NCI-H345 treated with DMSO at 0.1 percent for 48 hours (cell line): Measurements from ENCODE around the gene EFNA3.

ENCODE experiments used
- DNase-seq: peaks from one replicate; lab custom pipeline; 2025; ENCODE audit not compliant: unreplicated experiment; lab: John Stamatoyannopoulos, UW

Gene EFNA3

DNA sequence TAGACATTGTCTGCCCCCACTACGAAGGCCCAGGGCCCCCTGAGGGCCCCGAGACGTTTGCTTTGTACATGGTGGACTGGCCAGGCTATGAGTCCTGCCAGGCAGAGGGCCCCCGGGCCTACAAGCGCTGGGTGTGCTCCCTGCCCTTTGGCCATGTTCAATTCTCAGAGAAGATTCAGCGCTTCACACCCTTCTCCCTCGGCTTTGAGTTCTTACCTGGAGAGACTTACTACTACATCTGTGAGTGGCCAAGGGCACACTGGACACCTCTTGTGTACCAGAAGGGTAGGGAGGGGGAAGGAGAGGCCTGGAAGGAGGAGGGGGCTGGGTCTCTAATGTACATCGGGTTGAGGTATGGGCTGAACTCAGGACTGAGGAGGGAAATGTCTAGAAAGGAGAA is 11.9 kb upstream of the EFNA3 start:
- no peak for DNase-seq

DNA sequence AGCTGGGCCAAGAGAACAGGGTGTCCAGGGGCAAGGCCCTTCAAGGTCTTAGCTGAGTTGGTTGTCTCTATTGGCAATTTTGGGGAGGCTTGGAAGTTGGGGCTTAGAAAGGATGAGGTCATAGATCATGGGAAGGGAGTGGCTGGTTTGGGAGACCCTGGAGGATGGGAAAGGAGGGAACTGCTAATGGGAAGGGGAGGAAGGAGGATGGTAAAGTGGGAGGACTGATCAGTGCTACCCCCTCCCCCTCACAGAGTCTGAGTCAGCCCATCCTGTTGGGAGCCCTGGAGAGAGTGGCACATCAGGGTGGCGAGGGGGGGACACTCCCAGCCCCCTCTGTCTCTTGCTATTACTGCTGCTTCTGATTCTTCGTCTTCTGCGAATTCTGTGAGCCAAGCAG is 10.0 kb upstream of the EFNA3 start:
- no peak for DNase-seq

DNA sequence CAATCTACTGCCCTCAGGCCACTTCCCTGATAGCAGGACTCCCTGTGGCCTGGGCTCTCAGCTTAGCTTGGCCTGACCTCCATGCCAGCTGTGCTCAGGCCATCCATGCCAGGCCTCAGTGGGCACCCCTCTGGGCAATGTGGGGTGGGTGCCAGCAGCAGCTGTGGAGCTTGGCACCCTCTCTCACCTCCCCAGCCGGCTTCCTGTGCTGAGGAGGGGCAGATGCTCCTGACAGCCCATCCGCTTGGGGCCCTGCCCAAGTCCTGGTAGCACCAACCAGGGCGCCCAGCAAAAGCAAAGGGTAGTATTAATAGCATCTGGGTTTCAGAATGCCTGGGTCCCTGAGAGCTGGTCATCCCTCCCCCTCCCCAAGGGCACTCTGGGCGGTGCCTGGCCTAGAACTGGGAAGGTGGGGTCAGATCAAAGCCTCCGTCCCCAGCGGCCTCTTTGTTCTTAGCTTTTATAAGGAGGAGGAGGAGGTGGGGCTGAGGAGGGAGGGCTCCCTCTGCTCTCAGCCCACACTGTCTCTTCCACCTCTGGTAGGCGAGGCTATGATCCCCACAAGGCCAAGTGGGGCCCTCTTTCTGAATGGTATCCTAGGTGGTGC is 9.0 kb upstream of the EFNA3 start:
- peak; percentile 92 for DNase-seq

DNA sequence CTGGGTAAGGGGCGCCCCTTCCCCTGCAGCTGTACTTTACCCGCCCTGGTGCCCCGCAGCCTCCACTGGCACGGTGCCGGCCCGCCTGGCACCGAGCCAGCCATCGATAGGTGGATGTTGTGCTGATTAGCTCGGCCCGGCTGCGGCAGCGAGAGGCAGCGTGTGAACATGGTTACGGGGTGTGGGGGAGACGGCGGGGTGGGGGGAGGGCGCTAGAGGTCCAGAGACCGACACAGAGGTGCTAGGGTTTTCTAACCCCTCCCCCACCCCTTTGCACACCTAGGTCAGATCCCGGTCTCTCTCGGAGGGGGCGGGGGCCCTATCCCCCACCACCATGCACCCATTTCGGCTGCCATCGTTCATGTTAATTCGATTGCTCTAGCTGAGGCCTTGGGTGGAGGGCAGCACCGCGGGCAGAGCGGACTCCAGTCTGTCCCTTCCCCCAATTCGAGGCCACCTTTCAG is 8.4 kb upstream of the EFNA3 start:
- DNase-seq = no peak

DNA sequence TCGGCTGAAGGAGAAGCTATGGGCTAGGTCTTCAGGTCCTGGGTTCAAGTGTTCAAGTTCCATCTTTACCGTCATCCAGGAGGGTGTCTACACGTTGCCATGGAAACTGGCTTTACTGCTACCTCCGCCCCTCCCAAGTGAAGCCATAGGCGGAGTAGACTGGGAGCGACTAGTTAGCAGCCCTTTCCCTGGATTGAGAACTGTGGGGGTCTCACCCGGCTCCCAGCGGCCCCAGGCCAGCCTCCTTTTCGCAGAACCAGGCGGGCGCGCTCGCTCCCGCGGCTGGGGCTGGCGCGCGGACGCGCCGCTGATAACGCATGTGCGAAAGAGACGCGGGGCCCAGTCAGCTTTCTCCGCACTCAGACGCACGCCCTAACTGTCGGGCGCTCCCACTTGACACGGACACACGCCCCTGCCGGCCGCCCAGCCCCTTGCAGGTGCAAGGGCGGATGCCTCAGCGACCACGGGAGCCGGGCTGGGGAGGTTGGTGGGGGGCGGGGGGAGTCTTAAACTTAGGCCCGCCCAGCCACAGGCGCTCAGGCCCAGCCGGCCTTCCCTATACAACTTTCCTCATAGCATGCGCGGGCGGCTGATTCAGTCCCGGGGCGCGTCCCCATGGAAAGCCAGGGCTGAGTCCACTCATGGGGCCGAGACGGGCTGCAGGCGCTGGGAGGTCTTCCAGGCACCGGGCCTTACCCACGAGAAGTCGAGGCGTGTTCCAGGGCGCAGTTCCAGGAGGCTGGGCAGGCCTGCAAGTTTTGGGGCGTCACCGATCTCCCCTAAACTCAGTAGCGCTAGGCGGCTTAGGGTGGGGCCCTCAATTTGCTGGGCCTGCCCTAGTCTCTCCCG is 7.7 kb upstream of the EFNA3 start:
- DNase-seq = peak; percentile 86

DNA sequence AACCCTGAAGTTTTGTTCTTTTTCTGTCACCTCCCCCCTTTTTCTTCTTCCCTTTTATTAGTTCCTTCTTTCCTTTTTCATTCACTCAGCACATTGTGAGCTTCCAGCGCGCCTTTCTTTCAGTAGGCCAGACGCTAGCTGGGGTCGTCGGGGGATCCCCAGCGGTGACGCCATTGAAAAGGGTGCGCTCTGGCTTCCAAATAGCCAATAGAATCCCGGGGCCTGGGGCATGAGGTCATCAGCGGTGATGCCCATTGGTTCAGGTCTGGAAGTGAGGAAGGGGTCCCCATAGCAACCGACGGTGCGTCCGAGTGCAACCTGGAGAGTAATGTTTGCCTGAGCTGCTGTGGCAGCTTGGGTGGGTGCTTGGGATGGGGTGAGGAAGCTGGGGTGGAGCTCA is 6.9 kb upstream of the EFNA3 start:
- DNase-seq = no peak

DNA sequence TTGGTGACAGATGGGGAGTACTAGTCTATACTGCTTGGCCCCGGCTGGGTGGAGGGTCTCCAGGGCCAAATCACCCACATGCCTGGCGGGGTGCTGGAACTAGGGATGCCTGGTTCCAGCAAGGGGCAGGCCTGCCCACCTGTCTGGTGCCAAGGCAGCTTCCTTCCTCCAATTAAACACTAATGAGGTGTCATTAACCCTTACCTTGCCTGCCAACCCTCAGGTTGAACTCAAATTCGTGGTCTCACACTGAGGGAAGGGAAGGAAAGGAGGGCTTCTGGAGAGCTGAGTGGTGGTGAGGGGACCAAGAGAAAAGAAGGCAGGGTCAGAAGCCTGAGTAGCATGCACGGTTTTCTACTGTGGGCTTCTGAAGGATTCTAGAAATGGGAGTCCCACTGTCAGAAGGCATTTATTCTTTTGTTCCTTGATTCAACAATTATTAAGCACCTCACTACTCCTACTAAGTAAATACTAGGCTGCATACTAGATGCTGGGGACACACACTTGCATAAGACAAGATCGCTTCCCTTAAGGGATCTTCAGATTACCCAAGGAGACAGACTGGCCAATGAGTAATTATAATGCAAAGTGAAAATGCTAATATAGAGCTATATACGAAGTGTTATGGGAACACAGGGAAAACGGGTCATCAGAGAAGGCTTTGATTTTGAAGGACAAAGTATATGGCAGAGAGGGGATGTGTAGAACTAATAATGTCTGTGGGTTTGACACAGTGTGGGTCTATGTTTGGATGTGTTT is 5.9 kb upstream of the EFNA3 start:
- DNase-seq = no peak

DNA sequence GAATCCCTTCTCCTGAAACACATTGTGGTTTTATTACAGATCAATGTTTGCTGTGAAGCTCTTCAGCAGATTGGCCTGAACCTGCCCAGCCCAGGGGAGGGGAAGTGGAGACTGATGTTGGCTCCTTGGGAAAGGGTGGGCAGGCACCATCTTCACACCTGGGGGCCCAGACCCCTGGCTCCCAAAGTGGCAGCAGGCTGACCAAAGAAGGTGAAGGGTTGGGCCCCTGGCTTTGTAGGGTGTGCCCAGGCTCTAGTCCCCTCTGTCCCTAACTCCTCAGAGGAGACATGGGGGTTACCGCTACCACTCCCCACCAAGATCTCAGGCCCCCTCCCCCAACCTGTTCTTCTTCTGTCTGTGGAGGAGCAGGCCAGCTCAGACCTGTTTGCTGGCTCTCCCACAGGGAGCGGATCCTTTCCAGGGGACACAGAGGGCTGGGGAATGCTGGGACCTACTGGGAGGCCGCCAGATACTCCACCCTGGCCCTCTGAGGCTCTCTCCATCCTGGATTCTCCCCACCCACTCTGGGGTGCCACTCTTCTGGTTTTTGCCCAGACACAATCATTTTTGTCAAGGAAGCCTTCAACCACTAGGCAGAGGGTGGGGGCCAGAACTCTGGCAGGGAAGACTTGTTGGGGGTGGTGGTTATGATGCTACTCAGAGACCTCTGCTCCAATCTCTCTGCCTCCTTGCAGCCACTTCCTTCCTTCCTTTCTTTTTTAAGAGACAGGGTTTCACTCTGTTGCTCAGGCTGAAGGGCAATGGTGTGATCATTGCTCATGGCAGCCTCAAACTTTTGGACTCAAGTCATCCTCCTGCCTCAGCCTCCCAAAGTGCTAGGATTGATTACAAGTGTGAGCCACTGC is 5.0 kb upstream of the EFNA3 start:
- DNase-seq = no peak

DNA sequence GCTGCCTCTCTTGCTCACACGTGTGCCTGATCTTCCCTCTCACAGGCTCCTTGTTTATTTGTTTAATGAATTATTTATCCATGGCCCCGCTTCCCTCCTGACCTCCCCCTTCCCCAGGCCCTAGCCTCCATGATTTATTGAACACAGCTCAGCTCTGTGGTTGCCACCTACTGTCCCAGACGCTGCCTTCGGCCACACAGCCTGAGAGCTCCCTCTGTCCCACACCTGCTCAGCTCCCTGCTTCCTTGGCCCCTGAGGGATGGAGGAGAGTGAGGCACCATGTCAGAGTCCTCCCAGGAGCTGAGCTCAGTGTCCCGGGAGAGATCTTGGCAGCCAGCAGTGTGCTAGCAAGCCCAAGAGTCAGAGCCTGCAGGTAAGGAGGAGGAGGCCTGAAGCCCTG is 3.1 kb upstream of the EFNA3 start:
- DNase-seq = no peak

DNA sequence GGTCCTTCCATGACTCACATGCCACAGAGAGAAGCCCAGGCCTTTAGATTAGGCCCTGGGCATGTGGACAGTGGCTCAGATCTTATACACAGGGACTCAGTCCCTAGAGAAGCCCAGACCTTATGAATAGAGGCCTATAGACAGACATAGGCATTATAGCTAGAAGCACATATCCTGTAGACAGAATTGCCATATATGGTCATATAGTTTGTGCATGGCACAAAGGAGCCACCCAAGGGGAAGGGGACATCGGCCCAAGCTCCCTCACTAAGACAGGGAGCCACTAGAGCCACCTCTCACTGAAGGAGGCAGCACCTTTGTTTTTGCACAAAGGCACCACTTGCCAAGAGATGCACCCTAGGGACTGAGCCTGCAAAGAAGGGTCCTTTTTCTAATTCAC is 2.3 kb upstream of the EFNA3 start:
- DNase-seq = no peak

DNA sequence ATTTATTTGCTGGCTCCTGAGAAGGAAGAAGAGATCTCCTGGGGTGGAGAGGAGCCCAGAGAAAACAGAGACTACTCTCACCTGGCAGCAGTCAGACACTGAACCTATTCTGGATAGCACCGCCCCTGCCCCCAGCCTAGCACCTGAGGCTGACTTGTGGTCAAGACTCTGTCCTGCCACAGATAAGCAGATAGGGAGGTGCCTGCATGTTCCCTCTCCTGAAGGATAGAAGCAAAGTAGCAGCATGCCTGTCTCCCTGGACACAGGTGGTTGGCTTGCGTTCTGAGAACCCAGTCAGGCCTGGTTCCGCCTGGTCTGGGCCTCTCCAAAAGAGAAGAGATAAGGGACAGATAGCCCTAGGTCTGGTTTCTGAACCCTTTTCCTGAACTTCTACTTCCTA is 1.3 kb upstream of the EFNA3 start:
- no peak for DNase-seq

DNA sequence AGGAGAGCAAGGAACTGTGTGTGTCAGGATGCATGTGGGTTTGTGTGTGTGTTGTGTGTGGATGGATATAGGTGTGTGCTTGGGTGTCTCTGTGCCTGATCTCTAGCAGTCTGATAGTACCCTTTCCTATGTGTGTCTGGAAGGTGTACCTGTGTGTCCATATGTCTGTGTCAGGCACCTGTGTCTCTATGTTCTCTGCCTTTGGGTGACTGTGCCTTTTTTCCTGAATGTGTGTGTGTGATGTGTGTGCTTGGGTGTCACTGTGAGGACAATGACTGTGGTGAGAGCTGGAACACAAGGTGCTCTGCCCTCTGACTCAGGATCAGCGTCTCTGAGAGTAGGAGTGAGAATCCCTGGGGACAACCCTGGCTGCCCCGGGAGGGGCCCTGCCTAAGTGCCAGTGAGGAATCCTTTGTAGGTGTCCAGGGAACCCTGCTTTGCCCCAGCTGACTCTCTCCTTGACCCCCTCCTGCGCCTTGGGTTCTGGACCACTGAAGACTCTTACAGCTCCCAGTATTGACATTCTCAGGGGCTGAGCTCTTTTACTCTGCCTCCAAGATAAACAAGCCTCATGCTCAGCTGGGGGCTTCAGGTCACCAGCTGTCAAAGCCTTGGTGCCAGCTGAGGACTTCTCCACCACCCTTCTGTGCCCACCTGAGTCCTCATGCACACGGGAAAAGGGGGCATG is 735 bp upstream of the EFNA3 start:
- DNase-seq = peak; percentile 43

DNA sequence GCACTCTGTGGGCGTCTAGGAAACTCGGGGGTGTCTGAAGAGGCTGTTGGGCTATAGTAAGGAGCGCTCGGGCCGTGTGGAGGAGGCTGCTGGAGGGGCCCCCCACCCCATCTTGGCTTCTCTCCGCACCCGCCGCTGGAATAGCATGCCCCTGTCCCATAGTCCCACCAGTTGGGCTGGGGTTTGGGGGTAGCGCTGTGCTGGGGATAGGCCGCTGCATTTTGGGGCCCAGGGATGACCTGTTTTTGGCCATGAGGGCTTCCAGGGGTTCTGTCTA is 511 bp downstream of the EFNA3 start:
- no peak for DNase-seq

DNA sequence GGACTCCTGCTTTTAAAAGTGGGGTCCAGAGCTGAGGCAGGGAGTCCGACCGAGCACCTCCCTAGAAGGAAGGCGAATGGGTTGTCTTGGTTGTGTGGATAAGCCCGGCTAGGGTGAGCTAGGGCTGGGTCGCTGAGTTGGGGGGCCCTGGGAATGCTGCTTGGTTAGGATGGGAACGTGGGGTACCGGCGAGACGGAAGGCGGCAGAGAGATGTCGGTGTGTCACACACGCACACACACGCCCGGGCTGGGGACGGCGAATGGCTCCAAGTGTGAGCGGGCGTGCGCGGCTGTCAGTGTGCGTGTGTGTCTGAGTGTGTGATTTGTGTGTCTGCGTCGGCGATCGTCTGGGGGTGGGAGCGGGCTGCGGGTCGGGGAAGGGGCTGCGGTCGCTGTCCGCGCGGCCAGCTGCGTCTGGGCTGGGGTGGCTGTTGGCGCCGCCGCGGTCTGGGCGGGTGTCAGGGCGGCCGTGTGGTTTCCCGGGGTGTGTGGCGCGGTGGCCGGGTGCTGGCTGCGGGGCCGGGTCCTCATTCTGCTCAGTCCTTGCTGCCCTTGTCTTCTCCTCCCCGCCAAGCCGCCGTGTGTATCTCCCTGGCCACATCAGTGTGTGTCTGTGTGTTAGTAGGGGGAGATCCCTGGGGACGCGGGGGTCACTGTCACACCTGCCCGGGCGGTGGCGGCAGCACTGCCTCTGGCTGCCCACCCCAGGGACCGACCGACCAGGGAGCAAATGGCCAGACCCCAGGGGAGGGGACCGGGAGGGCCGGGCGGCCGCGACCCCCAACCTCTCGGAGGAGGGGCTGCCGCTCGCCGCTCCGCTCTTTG is 1.1 kb downstream of the EFNA3 start:
- peak; percentile 51 for DNase-seq

DNA sequence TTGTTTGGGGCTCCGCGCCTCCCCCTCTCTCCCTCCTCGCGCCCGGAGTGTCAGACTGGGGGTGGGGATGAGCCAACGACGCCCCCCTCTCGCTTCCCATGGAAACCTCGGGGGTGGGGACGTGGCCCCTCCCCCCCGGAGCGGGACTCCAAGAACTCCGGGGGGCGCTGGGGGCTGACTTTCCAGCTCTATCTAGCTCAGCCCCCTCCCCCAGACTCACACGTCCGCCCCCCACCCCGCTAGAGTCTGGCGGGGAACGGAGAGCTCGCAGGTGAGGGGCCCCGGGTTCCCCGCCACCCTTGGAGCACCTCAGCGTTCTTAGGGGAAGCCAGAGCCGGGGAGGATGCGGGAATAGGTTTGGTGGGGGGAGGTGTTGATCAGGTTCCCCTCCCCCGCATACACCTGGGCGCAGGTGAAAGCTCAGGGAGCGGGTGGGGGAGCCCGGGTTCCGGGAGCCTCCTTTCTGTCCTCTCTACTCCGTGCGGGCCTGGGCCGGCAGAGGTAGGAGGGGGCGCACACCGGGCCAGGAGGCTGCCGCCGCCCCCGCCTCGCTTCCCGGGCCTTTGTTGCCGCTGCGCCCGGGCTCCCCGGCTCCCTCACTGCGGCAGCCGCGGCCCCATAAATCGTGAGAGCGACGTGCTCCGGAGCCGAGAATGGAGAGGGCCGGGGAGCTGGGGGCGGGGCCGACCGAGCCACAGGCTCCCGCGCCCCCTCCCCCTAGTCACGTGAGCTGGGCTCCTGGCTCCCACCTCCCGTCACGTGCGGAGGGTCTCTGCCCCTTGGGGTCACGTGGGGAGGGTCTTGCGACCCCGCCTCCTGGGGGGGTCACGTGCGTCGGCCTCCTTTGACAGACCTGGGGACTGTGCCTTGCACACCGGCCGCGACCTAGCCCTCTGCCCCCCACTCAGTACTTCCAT is 1.9 kb downstream of the EFNA3 start:
- peak; percentile 94 for DNase-seq

DNA sequence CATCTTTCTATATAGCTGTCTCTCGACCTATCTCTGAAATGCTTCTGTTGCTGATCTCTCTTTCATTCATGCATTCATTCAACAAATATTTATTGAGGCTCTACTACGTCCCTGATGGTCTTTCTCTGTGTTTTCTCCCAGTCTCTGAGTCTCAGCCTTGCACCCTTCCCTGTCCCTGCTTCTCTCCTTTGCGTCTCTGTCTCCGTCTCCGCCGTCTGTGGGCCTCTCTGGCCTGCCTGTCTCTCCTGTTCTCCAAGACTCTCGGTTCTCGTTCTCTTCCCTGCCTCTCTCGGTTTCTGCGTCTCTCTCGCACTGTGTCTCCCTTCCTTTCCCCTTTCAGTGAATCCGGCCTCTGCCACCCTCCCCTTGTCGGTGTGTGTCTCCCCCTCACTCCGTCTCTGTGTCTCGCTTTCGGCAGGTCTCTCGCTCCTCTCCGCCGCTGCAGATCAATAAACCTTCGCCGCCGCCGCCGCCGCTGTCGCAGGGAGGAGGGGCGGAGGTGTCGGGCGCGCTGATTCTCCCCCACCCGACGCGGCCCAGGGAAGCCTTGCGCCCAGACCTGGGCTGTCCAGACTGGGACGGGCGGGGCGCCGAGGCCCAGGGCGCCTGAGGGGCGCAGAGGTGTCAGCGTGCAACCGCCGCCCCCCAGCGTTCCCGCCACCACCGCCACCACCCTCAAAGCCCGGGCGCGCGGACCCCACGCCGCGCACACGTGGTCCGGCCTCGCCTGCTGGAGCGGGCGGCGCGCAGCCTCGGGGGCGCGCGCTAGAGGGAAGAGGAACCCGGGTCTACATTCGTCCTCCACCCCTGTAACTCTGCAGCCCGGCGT is 3.0 kb downstream of the EFNA3 start:
- no peak for DNase-seq

DNA sequence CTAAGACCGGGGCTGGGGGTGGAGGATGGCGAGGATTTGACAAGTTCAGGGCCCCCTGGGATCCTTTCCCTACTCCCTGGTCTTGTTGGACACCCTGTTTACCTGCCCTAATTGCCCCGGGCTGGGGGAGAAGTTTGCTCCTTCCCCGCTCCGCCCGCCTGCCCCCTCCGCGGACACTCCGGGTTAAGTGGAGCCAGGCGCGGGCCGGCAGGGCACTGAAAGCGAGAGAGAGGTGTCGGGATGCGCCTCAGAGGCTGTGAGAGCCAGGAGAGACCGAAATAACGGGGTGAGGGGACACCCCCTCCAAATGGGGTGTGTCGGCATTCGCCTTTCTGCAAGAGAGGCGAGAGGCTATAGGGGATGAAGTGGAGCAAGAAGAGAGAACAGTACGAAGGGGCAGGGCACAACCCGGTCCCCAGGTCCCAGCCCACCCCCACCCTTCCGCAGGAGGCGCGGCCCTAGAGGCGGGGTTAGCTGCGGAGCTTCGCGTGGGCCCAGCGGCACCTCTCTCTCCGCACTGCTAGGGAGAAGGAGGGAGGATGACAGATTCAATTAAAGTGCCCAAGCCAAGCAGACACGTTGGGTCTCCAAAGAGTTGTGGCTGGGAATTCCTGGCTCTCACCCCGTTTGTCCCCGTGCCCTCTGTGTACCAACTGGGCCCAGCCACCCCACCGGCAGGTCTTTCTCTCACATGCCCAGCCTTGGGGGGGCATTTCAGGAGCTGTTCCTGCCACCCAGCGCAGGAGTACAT is 3.8 kb downstream of the EFNA3 start:
- no peak for DNase-seq
